HG02870 (cell line): ENCODE data around the gene C1orf105.
"Not testable (repeated sequence)": the region's sequence is repeated elsewhere in the genome, so short reads cannot be mapped to it uniquely, and the experiment has no call there.

Experiments used
- ATAC-seq: cut with Tn5 transposase; IDR thresholded peaks from one replicate; pipeline ENCODE4 v1.9.1; 2021; ENCODE audit warnings: mild to moderate bottlenecking, moderate library complexity; ENCODE audit not compliant: unreplicated experiment

The C1orf105 gene, protein sequence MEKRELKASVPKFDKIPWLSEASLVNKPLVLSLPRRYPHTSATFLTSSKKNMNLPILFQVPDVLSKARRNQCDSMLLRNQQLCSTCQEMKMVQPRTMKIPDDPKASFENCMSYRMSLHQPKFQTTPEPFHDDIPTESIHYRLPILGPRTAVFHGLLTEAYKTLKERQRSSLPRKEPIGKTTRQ

DNA sequence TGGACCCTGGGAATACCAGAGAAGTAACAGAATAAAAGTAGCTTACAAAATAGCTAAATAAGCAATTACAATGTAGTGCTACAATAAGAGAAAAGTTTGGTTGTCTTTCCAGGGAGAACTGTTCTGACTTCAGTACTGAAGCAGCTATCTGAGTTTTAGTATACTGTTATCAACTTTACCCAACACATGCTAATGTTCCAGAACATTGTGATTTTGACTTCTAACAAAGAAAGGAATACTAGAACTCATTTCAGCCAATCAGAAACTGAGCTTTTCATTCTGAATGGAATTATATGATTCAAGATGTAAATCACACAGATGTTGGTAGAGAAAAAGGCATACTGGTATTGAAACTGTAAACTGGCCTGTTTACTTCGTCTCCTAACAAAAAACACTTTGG lies at the start of gene C1orf105:
C1orf105 (plus strand) TSS at position 301 of the 400 bp plus-strand sequence. CDS start 201 bp downstream, outside the sequence.
- no peak for ATAC-seq

DNA sequence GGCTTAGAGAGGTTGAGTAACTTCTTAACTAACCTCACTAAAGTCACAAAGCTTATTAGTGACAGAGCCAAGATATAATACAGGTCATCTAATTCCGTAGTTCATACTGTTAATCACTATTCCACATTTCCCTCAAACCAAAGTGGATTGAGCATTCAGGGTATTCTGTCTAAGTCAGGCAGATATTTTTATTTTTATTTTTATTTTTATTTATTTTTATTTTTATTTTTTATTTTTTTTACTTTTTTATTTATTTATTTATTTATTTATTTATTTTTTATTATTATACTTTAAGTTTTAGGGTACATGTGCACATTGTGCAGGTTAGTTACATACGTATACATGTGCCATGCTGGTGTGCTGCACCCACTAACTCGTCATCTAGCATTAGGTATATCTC lies 48.8 kb upstream of the C1orf105 start:
- not testable (repeated sequence) for ATAC-seq

DNA sequence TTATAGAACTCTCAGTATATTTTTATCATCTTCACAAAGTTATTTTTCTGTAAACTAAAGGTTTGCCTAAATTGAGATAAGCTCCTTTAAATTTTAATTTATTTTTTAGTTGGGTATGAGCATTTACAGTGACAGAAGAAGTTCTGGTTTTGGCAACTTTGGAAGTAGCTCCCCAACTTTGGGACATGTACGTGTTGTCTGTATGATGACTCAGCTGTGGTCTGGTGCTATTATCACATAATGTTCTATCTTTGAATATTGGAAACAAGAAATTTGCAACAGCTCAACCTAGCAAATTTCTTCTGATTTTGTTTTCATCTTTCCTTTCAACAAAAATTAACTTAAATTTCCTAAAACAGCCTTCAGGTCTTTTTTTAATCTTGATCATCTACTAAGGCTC lies 46.6 kb upstream of the C1orf105 start:
- ATAC-seq: no peak

DNA sequence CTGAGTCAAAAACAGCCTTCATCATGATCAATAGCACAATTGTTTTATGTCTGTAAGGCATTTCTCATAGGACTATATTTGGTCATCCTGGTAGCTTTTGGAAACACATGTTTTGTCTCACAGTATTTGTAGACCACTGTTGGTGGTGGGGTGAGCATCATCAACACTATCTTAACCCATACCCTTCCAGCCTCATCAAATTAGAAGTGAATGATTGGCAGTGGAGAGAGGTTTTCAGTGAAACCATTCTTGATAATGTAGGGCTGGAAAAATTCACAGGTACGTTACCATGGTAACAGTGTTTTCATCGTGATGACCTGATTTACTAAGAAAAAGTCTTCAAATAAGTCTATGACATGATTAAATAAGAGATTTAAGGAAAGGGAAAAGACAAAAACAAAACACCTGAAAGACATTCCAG lies 45.3 kb upstream of the C1orf105 start:
- no peak for ATAC-seq

DNA sequence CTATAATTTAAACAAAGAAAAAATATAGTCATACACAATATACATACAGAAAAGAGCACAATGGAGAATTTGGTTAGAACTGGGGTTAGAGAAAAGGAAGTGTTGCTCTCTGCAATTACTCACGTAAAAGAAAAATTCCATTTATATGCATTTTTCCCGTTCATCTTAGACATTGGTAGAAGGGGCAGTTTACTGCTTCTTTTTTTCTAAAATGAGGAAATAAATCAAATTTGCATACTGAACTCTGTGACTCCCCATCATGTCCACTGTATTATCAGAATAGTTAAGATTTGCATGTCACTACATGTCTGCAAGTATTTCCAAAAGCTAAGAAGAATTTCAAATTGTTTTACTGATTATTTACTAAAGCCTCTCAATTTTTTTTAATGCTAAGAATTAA lies 44.1 kb upstream of the C1orf105 start:
- ATAC-seq: no peak

DNA sequence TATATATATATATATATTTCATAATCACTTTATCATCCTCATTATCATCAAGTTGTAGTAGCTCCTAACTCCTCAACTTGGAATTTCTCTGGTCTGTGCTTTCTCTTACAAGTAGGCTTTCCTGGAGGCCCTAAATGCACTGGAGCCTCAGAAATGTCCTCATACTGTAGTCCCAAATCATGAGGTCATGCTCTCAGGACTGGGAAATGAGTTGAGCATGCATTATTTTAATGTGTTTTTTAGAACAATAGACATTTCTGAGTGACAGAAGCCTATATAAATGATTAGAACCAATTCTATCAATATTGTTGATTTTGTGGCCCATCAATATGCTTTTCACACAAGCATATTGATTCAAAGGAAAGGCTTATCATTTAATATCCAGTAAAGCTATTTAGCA lies 42.9 kb upstream of the C1orf105 start:
- no peak for ATAC-seq

DNA sequence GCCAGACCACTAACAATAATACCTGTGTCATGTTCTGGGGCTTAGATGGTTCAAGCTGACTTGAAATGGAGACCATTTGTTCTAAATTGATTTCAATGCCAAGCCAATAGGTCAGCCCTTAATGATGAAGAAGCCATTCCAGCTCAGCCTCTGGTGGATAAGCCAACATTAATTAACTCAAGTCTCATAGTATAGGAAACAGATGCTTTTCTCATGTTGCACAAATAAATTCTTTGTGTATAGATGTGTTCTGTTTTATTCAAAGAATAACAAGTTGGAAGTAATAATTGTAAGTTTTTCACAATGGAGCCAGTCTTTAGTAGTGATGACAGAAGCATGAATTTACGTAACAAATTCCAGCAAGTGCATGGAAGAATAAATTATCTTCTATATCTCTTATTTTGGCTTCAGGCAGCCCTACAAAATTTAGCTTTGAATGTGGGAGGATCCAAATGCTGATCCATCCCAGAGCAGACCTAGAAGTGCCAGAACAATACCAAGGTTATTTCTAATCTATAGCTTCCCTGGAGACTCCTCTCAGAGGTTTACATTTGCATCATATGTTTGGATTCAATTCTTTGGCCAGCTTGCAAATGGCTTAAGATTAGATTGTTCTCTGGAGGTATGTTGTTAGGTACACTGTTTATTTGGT lies 42.2 kb upstream of the C1orf105 start:
- ATAC-seq: no peak

DNA sequence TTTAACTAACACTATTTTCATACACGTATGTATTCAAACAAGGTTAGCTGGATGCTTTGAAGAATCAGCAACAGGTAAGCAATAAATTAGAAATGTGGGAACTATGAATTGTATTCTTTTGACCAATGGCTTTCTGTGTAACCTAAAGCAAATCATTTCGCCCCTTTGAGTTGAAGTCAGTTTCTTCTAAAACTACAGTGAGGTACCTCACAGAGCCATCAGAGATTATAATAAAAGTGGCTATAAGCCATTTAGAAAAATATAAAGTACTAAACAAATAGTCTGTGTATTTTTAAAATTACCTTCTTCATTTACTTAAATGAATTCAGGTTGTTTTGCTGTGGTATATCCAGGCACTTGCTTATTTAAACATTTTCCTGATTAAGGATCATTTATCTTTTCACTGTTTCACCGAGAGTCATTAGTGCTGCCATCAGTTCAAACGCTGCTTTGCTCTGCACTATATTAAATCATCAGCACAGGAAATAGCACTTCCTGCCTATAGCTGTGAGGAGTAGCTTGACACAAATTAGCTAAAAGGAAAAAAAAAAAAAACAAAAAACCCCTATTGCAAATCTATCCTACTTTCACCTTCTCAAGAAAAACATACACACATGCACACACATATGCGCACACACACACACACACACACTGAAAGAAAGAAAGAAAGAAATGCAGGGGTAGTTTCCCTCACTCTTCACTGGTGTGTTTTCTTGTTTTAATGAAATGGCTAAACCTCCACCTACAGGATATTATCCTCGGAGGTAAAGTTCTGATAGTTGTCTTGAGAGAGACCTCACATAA lies 39.8 kb upstream of the C1orf105 start:
- ATAC-seq: peak; percentile 82

DNA sequence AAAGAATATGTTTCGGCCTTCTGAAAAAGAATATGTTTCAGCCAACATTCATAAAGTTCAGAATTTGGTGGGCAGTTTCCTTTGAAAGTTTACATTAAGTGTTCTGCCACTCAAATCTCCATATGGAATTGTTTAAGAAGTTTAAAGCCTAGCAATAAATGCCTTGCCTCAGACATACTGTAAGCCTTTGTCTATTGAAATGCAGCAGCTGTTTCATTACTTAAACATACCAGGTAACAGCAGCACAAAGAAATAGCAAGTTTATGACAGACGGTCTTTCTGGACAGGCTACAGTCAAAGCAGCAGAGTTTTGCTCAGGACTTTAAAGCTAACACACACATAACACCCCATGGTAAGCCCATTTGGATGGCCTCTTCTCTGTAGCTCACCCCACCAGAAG lies 38.5 kb upstream of the C1orf105 start:
- no peak for ATAC-seq

DNA sequence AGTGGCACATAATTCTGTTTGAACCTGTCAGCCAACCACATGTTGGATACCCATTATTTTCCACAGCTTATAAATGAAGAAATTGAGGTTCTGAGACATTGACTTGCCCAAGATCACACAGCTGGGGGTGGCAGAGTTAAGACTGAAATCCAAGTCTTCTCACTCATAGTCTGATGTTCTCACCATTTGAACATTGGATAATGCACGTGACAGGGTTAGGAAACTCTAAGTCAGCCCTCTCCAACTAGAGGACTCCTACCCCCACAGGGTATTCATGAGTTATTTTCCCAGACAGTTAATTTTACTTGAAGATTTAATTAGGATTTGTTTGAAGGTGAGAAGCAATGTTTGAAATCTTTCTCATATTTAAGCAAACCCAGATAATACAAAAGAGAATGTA lies 38.1 kb upstream of the C1orf105 start:
- ATAC-seq: no peak

DNA sequence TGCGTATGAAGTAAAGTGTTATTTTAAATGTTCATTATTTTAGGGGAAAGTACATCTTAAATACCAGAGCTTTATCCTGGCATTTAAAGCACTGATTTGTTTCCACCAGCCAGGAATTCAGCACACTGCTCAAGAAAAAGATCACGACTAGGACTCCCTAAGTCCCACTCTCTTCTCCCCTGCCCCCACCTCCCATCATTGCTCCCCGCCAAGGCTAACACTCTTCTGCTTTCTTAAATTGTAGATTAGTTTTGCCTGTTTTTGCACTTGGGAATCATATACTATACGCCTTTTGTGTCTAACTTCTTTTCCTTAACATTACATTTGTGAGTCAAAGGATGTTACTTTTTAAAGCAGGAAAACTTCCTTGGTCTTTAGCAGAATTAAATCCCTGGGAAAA lies 37.5 kb upstream of the C1orf105 start:
- ATAC-seq: no peak

DNA sequence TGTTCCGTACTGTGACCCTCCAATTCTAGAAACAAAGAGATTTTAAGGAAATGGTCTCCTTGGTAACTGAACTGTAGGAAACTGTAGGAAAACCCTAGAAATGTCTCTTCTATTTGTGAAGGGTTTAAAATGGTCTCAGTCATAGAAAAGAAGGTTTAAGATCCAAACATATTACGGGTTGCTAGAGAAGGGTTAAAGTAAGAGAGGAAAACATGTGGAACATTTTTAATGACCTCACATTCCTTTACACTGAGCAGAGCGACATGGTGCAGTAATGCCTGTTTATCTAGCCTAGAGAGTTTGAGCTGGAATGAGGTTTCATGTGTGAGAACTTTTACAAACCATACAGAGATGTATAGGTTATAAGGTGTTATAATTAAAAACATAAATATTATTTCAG lies 36.9 kb upstream of the C1orf105 start:
- ATAC-seq: no peak

DNA sequence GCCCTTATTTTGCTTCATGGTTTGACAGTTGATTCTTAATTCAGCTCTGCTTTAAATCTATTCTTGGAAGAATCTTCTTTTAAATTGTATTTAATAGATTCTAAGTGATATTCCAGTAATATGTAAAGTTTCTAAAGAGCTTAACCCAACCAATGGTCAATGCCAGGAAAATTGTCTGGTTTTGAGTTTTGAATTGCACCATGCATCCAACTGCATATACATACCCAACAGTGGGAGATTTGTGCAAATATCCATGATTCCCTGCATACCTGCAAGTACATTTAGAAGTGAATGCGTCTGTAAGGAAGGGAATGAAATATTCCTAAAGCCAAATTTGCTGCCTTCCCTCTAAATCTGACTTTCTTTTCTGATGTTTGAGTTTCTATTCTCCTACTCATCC lies 35.8 kb upstream of the C1orf105 start:
- ATAC-seq: no peak

DNA sequence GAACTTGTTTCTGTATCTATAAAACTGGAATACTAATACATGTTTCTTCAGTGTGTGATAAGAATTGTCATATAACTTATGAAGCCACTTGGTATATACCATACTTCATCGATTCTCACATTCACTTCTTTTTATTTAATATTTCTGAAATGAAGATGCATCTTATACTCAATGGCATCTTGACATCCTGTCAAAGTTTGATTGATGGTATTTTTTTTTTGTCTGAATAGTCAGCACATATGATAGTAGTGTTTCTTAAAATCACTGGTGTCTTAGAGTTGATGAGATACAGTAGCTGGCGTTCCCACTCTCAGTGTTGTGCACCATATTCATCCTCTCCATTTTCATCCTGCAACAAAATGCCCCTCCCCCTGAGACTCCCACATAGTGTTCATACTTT lies 34.4 kb upstream of the C1orf105 start:
- ATAC-seq: no peak

DNA sequence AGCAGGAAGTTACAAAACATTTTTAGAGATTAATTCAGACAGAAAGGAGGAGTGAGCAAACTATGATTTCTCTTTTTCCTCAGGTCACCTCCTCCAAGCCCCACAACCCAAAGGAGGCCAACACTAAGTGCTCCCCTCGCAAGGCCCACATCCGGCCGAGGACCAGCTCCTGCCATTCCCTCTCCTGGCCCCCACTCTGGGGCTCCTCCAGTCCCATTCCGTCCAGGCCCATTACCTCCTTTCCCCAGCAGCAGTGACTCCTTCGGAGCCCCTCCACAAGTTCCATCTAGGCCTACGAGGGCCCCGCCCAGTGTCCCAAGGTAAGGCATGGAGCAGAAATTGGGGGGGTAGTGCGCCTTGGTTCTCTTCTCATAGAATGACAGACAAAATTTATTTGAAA lies 32.0 kb upstream of the C1orf105 start:
- ATAC-seq: no peak

DNA sequence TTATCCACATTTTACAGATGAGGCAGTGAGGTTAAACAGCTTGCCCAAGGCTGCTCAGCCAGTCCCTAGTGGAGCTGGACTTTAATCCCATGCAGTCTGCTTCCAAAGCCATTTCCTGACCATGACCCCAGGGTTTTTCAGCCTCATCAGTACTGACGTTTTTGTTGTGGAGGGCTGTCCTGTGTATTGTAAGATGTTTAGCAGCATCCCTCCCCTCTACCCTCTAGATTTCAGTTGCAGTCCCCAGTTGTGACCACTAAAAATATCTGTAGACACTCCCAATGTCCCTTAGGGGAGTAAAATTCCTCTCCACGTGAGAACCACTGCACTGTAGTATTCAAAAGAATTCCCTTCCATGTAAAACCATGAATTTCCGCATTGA lies 30.2 kb upstream of the C1orf105 start:
- no peak for ATAC-seq

DNA sequence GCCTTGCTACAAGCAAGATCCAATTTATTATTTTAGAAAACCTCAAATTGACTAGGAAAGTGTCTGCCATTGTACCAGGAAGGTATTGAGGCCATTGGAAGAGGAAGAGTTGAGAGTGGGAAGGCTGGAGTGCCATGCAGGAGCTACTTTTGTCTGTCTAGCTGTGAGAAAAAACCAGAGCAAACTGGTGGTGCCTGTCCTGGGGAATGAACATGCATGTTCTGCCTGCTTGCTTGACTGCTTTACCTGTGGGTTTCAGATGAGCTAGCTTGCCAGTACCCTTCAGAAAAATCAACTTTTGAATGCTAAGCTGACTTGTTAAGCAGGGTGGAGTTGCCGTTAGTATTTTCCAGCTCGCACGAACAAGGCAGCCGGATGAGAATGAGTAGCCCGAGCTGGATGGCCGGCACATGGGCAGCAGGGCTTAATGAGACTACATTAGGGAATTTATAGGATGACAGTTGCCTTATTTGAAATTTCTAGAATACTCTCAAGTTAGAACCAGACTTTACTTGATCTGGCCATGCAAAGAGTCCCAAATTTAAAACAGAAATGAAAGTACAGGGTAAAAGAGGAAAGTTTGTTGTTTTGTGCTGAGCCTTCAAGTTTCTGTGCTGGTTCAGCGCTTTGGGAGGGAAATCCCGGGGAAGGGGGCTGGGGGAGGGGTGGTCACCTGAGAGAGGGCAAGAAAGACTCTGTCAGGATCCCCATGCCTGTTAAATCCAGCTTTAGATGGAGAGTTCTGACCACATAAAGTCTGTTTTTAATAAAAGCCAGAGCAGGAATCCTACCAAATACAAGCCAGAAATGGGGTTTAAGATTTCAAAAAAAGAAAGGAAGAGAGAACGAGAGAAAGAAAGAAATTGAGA lies 29.6 kb upstream of the C1orf105 start:
- peak; percentile 73 for ATAC-seq

DNA sequence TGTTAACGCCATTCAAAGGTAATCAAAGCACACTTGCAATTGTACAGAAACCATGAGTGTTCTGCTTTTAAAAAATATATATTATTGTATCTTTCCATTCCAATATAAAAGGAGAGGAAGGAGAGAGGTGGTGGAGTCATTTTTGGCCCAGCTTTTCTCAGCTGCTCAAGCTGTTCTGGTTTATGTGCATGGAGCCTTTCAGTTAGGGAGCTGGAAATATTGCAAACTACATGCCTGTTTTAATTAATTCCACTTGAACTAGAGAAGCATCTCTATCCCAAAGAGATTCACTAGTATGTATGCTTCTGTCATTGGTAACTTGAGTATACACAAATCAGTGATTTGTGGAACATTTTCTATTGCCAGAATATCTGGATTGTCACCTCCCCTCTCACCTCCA lies 28.5 kb upstream of the C1orf105 start:
- ATAC-seq: no peak

DNA sequence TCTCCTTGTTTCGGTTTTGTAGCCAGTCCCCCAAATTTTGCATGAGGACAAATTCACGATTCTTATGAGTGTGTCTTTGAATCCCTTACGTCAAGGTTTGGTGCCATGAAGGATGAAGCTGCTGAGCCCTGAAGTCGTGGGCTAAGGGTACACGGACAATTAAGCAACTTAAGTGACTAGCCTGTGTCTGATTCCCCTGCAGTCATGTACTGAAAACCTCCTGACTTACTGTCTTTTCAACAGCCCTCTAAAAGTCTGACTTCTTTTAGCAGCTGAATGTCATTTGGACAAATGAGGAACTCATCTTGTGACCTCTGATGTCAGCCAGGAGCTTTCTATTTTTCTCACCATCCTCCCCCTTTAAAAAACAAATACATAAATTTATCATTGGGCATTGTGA lies 27.1 kb upstream of the C1orf105 start:
- ATAC-seq: no peak

DNA sequence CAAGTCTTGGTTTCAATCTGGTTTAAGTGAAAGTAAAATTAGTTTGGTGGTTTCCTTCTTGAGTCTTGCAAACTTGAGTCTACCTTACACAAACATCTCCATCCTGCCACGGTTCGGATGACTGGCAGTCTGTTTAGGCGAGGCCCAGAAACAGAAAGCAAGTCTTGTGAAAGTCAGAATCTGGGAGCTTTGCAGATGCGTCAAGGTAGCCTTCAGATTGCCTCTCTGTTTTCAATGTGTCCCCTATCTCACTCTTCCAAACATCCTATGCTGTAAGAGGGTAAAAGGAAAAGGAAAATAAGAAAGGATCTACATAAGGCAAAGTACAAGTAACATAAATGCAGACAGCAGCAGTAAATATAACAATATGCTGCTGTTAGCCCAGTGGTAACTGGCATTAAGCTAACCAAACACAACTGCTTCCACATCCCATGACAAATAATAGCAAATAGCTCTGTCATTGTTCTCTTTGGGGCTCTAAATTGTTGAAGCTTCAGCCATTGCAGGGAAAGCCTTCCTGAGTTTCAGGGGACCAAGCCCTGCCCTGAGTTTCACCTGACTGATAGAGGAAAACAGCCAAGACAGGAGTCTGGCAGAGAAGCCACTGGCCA lies 26.2 kb upstream of the C1orf105 start:
- peak; percentile 73 for ATAC-seq

DNA sequence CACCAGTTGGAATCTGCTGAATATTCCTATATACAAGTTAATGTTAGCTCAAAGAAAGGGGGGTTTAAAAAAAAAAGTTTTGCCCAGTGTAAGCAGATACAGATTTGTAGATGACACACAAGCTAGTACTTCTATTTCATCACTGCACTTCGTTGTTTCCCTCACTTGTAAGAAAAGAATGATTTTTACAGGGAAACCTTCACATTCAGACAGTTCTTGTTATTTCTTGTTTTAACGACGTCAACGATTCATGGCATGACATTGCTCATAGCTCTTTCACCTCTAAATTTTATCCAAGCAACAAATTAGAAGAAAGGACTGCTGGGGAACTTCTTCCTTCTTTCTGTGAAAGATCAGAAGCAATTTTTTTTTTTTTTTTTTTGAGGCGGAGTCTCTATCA lies 25.7 kb upstream of the C1orf105 start:
- ATAC-seq: no peak
